IPS-18a (cell line): Measurements from ENCODE around the gene CMYA5.
"Not testable (repeated sequence)": the region's sequence is repeated elsewhere in the genome, so short reads cannot be mapped to it uniquely, and the experiment has no call there.

Experiments
- H3K27ac ChIP-seq: one replicate; pipeline ENCODE4 v1.5.1; 2013; ENCODE audit warnings: low read length
- H3K27me3 ChIP-seq: one replicate; pipeline ENCODE4 v1.6.1; 2013; ENCODE audit warnings: mild to moderate bottlenecking, low read length; ENCODE audit not compliant: control insufficient read depth, insufficient read depth
- H3K36me3 ChIP-seq: one replicate; pipeline ENCODE4 v1.6.1; 2013; ENCODE audit warnings: low read depth, low read length; ENCODE audit not compliant: control insufficient read depth
- H3K4me1 ChIP-seq: one replicate; pipeline ENCODE4 v1.6.1; 2013; ENCODE audit warnings: low read depth, low read length; ENCODE audit not compliant: control insufficient read depth
- H3K4me3 ChIP-seq: one replicate; pipeline ENCODE4 v1.5.1; 2013; ENCODE audit warnings: low read length
- H3K9ac ChIP-seq: one replicate; pipeline ENCODE4 v1.6.1; 2013; ENCODE audit warnings: mild to moderate bottlenecking, low read length, moderate library complexity
- H3K9me3 ChIP-seq: one replicate; pipeline ENCODE4 v1.6.1; 2013; ENCODE audit warnings: low read depth, low read length; ENCODE audit not compliant: control insufficient read depth

The CMYA5 gene

DNA sequence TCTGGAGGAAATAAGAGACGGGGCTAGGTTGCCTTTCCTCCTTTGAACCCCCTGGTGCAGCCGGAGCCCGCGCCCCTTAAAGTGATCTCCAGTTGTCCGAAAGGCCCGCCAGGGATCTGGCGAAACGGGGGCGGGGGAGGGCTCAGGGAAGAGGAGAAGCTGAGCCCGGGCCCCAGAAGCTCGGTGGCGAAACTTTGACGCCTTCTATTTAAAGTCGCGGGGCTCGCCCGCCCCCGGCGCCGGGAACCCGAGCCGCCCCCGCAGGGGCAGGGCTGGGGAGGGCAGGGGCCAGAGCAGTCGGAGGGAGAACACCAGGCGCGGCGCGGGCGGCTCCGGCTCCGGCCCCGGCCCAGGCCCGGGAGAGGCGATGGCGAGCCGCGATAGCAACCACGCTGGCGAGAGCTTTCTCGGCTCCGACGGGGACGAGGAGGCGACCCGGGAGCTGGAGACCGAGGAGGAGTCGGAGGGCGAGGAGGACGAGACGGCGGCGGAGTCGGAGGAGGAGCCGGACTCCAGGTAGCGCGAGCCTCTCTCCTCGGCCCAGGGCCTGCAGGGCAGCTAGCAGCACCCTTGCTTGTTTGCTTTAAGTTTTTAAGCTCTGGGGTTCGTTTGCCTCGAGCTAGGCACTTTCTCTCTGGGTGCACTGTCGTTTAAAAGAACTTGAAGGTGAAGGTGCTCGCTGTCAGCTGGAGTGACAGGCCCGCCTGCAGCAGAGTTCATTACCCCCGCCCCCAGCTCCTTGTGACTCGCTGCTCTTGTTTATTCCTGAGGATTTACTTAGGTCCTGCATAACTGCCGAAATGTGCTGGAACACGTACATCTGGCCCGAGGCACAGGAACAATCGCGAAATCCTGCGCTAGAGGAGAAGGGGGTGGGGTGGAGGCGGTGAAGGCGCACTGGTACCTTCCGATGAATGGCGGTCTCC, at the start of gene CMYA5:
Gene CMYA5, plus strand, starts transcription at position 296 of the 926 bp plus-strand sequence. Its CDS starts 72 bp downstream, at position 368.
- Histone ChIP-seq H3K4me1 (peaks cover 7% of the 10 kb centered on the region), H3K27me3 (peaks cover 17% of the 10 kb centered on the region), H3K36me3 (no peaks in the 10 kb centered on the region), H3K9me3 (no peaks in the 10 kb centered on the region), H3K4me3 (peak within 1 kb of the TSS; percentile 63), H3K9ac (peak within 1 kb of the TSS; percentile 43), H3K27ac (no peak within 1 kb of the TSS)

DNA sequence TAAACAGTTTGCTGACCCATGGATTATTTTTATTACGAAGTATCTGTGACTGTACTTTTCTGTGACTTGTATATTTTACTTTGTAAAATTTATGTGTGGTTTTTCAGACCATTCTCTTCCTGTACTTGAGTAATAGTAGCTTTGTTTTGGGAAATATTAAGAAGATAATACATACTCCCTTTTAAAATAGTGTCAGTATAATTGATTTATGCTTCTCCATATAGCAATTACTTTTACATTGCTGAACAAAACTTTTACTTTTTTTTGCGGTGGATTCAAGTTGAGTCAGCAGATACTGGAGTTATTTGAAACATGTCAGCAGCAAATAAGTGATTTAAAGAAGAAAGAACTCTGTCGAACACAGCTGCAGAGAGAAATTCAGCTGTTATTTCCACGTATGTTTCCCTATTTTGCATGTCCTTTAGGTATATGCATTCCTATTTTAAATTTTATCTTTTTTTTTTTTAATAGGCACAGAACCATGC, 49.0 kb upstream of the CMYA5 start:
- Histone ChIP-seq H3K9ac (no peak overlapping the region), H3K9me3 (no peaks in the 10 kb centered on the region), H3K27ac (no peak overlapping the region), H3K4me3 (no peak overlapping the region), H3K4me1 (peaks cover 4% of the 10 kb centered on the region), H3K36me3 (peaks cover 26% of the 10 kb centered on the region), H3K27me3 (no peaks in the 10 kb centered on the region)

DNA sequence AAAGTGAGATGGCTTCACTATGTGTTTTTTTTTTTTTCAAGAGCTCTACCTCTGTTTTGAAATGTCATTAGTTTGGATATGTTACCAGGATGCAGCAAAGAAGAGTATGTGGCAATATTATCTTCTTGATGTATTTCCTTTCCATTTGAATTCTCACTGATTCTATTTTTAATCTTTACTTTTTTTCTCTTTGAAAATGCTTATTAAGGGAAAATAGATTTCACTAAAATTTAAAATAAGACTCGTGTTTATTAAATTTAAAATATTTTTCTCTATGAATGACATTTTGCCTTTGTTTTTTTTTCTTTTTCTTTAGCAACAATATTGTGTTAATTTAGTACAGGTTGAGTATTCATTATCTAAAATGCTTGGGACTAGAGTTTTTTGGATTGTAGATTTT, 48.2 kb upstream of the CMYA5 start:
- Histone ChIP-seq H3K9me3 (no peaks in the 10 kb centered on the region), H3K9ac (no peak overlapping the region), H3K4me3 (no peak overlapping the region), H3K36me3 (peaks cover 32% of the 10 kb centered on the region), H3K4me1 (peaks cover 4% of the 10 kb centered on the region), H3K27me3 (no peaks in the 10 kb centered on the region), H3K27ac (no peak overlapping the region)

DNA sequence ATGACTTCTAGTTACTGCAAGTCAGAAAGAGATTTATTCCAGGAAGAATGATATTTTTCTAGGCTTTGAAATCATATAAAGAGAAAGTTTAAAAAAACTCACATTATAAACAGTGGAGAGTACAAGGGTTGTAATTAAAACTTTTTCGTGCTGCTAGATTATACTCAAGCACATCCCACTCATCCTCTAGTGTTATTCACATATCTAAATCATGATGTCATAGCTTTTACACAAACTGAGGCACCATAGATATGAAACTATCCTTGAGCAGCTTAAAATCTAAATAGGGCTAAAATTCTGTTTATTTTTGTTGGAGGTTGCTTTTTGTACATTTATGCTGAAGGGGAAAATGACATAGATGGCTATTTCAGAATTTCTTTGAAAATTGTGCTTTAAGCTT, 47.4 kb upstream of the CMYA5 start:
- H3K4me3 ChIP-seq: no peak overlapping the region
- peaks cover 4% of the 10 kb centered on the region for H3K4me1 ChIP-seq
- no peaks in the 10 kb centered on the region for H3K27me3 ChIP-seq
- H3K36me3 ChIP-seq: peaks cover 38% of the 10 kb centered on the region
- H3K27ac ChIP-seq: no peak overlapping the region
- no peak overlapping the region for H3K9ac ChIP-seq
- no peaks in the 10 kb centered on the region for H3K9me3 ChIP-seq

DNA sequence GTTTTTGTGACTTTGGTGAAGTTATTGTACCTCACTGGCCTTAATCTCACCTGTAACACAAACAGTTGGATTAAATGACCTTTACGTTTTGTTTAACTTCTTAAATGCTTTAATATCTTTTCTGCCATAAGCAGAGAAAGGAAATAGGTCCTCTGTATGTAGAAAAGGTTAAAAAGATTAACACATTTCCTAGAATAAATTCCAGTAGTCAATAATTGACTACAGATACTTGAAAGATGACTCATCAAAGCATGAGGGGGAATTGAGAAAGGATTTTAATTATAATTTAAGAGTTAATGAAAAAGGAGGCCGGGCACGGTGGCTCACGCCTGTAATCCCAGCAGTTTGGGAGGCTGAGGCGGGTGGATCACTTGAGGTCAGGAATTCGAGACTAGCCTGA, 35.8 kb upstream of the CMYA5 start:
- Histone ChIP-seq H3K27me3 (no peaks in the 10 kb centered on the region), H3K36me3 (peaks cover 21% of the 10 kb centered on the region), H3K4me3 (no peak overlapping the region), H3K9me3 (no peaks in the 10 kb centered on the region), H3K9ac (no peak overlapping the region), H3K27ac (no peak overlapping the region), H3K4me1 (no peaks in the 10 kb centered on the region)

DNA sequence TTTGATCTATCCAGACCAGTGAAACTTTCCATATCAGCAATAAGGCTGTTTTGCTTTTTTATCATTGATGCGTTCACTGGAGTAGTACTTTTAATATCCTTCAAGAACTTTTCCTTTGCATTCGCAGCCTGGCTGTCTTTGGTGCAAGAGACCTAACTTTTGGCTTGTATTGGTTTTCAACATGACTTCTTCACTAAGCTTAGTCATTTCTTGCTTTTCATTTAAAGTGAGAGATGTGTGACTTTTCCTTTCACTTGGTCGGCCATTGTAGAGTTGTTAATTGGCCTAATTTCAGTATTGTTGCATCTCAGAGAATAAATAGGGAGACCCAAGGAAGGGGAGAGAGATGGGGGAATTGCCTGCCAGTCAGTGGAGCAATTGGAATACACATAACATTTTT, 26.4 kb upstream of the CMYA5 start:
- H3K4me3 ChIP-seq: no peak overlapping the region

DNA sequence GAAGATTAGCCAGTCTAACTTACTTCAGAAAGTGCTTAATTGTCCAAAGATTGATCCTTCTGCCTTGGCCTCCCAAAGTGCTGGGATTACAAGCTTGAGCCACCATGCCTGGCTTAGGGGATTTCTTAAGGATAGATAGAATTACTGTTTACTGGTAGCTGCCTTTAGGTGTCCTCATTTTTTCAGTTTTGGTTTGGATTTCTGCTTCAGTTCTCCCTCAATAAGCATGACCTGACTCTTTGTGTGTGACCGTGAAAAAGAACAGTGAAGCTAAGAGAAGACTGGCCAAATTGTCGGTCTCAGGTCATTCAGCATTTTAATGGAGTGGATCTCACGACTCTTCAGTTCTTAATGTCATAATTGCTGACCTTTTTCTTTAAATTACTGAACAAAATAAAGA, 22.9 kb upstream of the CMYA5 start:
- Histone ChIP-seq H3K4me1 (no peaks in the 10 kb centered on the region), H3K36me3 (peaks cover 11% of the 10 kb centered on the region), H3K27ac (no peak overlapping the region), H3K27me3 (no peaks in the 10 kb centered on the region), H3K4me3 (no peak overlapping the region), H3K9me3 (no peaks in the 10 kb centered on the region), H3K9ac (no peak overlapping the region)

More for the DNA sequence above, 26.4 kb upstream of the CMYA5 start:
- no peaks in the 10 kb centered on the region for H3K4me1 ChIP-seq
- no peak overlapping the region for H3K27ac ChIP-seq
- no peak overlapping the region for H3K9ac ChIP-seq
- no peaks in the 10 kb centered on the region for H3K27me3 ChIP-seq
- H3K9me3 ChIP-seq: no peaks in the 10 kb centered on the region
- H3K36me3 ChIP-seq: peaks cover 9% of the 10 kb centered on the region

DNA sequence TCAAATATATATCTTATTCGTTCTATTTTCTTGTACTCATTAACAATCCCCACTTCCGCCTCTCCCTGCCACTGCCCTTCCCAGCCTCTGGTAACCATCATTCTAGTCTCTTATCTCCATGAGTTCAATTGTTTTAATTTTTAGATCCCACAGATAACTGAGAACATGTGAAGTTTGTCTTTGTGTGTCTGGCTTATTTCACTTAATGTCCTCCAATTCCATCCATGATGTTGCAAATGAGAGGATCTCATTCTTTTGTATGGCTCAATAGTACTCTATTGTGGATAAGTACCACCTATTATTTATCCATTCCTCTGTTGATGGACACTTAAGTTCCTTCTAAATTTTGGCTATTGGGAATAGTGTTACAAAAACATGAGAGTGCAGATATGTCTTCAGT, 17.2 kb upstream of the CMYA5 start:
- Histone ChIP-seq H3K27ac (no peak overlapping the region), H3K4me3 (no peak overlapping the region), H3K9ac (no peak overlapping the region), H3K9me3 (no peaks in the 10 kb centered on the region), H3K4me1 (no peaks in the 10 kb centered on the region), H3K36me3 (peaks cover 9% of the 10 kb centered on the region), H3K27me3 (no peaks in the 10 kb centered on the region)

DNA sequence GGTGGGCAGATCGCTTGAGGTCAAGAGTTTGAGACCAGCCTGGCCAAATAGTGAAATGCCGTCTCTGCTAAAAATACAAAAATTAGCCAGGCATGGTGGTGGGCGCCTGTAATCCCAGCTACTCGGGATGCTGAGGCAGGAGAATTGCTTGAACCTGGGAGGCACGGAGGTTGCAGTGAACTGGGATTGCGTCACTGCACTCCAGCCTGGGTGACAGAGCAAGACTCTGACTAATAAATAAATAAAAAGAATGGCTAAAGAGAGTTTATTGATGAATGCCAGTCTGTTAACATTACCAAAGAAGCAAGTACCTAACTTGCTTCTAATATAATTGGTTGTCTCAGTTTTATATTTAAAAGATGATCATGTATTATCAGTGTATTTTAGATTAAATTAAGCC, 13.3 kb upstream of the CMYA5 start:
- not testable (repeated sequence) for H3K4me1 ChIP-seq, H3K4me3 ChIP-seq, H3K27ac ChIP-seq, H3K36me3 ChIP-seq, H3K27me3 ChIP-seq, H3K9me3 ChIP-seq, H3K9ac ChIP-seq

DNA sequence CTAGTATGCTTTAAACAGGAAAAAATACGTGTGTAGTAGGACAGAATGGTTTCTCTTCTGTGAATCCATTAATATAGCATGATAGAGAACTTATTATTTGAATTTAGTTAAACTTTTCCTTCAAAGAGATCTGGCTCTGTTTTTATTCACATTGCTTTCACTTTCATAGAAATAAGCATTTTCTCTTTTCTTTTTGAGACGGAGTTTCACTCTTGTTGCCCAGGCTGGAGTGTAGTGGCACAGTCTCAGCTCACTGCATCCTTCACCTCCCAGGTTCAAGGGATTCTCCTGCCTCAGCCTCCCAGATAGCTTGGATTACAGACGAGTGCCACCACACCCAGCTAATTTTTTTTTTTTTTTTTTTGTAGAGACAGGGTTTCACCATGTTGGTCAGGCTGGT, 7.5 kb upstream of the CMYA5 start:
- H3K27me3 ChIP-seq, H3K4me3 ChIP-seq, H3K27ac ChIP-seq, H3K9me3 ChIP-seq, H3K4me1 ChIP-seq, H3K9ac ChIP-seq: not testable (repeated sequence)
- peaks cover 14% of the 10 kb centered on the region for H3K36me3 ChIP-seq

DNA sequence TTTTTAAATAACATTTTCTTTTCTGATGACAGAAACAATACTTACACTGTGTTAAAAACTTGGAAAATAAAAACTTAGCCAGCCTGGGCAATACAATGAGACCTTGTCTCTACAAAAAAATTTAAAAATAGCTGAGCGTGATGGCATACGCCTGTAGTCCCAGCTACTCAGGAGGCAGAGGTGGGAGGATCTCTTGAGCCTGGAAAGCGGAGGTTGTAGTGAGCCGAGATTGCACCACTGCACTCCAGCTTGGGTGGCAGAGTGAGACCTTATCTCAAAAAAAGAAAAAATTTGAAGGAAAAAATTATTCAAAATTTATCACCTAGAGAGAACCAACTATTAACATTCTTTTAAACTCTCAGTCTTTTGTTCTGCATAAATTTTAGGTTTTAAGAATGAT, 4.9 kb upstream of the CMYA5 start:
- Histone ChIP-seq H3K9me3 (no peaks in the 10 kb centered on the region), H3K36me3 (peaks cover 14% of the 10 kb centered on the region), H3K4me3 (no peak overlapping the region), H3K27ac (no peak overlapping the region), H3K4me1 (peaks cover 4% of the 10 kb centered on the region), H3K9ac (no peak overlapping the region), H3K27me3 (peaks cover 10% of the 10 kb centered on the region)

DNA sequence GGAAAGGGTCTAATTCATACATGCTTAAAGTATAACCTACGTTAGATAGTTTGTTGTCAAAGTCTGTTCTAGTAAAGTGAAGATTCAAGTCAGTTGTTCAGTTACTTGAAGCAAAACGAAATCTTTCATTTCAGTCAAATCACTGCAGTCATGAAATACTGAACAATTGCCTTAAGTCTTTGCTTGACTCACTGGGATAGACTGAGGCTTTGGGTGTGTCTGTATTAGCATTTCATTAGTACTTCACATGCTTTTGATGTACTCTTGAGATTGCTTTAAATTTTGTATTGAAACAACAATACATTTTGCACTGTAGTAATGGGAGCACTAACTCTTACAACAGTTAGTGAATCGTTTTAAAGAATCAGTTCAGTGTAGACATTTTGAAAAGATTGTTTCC, 4.0 kb upstream of the CMYA5 start:
- Histone ChIP-seq H3K36me3 (peaks cover 14% of the 10 kb centered on the region), H3K9ac (no peak overlapping the region), H3K4me3 (no peak overlapping the region), H3K27ac (no peak overlapping the region), H3K4me1 (peaks cover 7% of the 10 kb centered on the region), H3K9me3 (no peaks in the 10 kb centered on the region), H3K27me3 (peaks cover 16% of the 10 kb centered on the region)
